GM06990 (cell line): ENCODE data around the gene GPR39.

Experiments
- DNase-seq: peaks from one replicate; pipeline ENCODE4 v3.0.0-alpha.2; 2011; ENCODE audit not compliant: insufficient read length; ENCODE audit errors: extremely low read depth
- H3K27me3 ChIP-seq: replicated peaks from 2 replicates; pipeline ENCODE4 v1.6.0; 2011; ENCODE audit warnings: low read length; ENCODE audit not compliant: control insufficient read depth, insufficient read depth
- H3K36me3 ChIP-seq: 2 replicates; pipeline ENCODE4 v1.5.1; 2011; ENCODE audit warnings: low read length; ENCODE audit not compliant: control insufficient read depth, insufficient read depth
- H3K4me3 ChIP-seq: replicated peaks from 2 replicates; pipeline ENCODE4 v1.5.1; 2011; ENCODE audit warnings: low read depth, mild to moderate bottlenecking, control low read depth, low read length
- TF ChIP-seq, protein P1 (sequence below): IDR thresholded peaks from 2 replicates; pipeline ENCODE4 v1.5.1; 2011; ENCODE audit warnings: low read length, control low read depth, mild to moderate bottlenecking, inconsistent platforms; ENCODE audit not compliant: insufficient read depth, poor library complexity, severe bottlenecking

The GPR39 gene

GRCh38 chr2:132588576-132588975 lies 172.0 kb downstream of the GPR39 start:
- no peaks in the 10 kb centered on the region for H3K27me3 ChIP-seq
- H3K4me3 ChIP-seq = no peak overlapping the region
- TF ChIP-seq, protein P1, sequence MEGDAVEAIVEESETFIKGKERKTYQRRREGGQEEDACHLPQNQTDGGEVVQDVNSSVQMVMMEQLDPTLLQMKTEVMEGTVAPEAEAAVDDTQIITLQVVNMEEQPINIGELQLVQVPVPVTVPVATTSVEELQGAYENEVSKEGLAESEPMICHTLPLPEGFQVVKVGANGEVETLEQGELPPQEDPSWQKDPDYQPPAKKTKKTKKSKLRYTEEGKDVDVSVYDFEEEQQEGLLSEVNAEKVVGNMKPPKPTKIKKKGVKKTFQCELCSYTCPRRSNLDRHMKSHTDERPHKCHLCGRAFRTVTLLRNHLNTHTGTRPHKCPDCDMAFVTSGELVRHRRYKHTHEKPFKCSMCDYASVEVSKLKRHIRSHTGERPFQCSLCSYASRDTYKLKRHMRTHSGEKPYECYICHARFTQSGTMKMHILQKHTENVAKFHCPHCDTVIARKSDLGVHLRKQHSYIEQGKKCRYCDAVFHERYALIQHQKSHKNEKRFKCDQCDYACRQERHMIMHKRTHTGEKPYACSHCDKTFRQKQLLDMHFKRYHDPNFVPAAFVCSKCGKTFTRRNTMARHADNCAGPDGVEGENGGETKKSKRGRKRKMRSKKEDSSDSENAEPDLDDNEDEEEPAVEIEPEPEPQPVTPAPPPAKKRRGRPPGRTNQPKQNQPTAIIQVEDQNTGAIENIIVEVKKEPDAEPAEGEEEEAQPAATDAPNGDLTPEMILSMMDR = no peak
- no peaks in the 10 kb centered on the region for H3K36me3 ChIP-seq
- no peak for DNase-seq

DNA sequence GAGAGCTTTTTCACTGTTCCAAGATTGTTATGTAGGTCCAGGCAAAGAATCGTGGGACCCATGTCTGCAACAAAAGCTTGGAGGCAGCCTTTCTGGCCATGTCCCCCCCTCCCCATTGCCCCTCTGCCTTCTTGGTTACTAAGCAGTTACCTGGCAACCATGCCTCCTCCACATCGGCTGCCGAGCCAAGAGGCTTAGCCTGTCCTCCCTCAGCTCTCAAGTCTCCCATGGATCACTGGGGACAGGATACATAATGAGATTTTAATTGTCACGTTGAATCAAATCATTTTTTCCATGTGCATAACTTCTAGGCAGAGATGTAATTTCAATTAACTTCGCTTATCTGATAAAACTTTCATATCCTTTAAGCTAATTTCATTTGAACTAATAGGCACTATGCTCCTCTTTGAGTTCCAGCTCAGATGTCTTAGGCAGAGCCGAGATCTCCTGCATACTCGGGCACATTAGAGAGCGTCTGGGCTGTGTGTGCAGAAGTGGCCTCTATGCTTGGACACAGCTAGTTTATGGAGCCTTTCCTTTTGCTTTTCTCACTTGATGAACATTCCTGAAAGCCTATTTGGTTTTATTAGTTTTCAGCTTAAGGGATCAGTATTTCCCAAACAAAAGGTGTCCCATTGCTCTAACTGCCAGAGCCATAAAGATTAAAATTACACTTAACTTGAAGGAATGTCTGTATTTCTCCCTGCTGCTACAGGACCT lies 172.7 kb downstream of the GPR39 start:
- H3K4me3 ChIP-seq = no peak overlapping the region
- TF ChIP-seq, protein P1 = no peak
- no peaks in the 10 kb centered on the region for H3K36me3 ChIP-seq
- H3K27me3 ChIP-seq = no peaks in the 10 kb centered on the region
- no peak for DNase-seq

DNA sequence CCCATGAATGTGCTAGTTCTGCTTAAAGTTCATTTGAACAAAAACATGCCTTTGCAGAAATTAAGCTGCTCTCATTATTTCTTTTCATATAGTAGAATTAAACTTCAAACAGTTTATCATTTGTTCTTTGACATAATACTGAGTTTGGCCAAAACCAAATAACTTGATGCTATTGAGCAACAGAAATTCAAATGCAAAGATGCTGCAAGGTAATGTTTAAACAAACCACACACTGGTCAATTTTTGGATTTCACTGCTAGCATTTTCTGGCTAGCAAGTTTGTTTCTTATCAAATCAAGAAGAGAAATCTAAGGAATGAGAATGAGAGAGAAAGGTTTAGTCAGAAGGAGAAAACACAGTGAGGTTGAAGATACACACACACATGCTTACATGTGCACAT lies 173.4 kb downstream of the GPR39 start:
- no peak for DNase-seq
- no peaks in the 10 kb centered on the region for H3K27me3 ChIP-seq
- TF ChIP-seq, protein P1 = no peak
- no peak overlapping the region for H3K4me3 ChIP-seq
- H3K36me3 ChIP-seq = no peaks in the 10 kb centered on the region

DNA sequence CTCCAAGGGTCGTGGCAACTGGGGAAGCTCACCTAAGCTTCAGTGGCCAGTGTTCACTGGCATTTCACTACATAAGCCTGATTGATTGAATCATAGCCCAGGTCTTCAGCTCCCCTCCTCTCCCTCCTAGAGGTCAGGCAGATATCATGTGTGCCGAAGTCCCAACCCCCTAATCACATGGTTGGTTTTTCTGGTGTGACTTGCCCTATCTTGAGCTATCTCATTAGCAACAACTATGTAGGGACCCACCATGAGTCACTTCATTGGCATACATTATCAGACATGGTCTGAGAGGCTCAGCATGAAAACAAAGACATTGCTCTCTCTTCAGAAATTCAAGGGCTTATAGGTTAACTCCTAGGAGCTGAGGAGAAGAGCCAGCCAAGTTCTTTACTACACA lies 176.6 kb downstream of the GPR39 start:
- no peaks in the 10 kb centered on the region for H3K36me3 ChIP-seq
- no peak overlapping the region for H3K4me3 ChIP-seq
- DNase-seq = no peak
- TF ChIP-seq, protein P1 = no peak
- H3K27me3 ChIP-seq = no peaks in the 10 kb centered on the region

GRCh38 chr2:132595186-132595585 lies 178.6 kb downstream of the GPR39 start:
- TF ChIP-seq, protein P1 = no peak

GRCh38 chr2:132595693-132596092 lies 179.1 kb downstream of the GPR39 start:
- no peak overlapping the region for H3K4me3 ChIP-seq
- H3K27me3 ChIP-seq = no peaks in the 10 kb centered on the region
- no peak for DNase-seq
- no peaks in the 10 kb centered on the region for H3K36me3 ChIP-seq
- TF ChIP-seq, protein P1 = no peak

More at GRCh38 chr2:132595186-132595585, 178.6 kb downstream of the GPR39 start:
- Histone ChIP-seq H3K4me3 (no peak overlapping the region), H3K36me3 (no peaks in the 10 kb centered on the region), H3K27me3 (no peaks in the 10 kb centered on the region)
- no peak for DNase-seq
